GM23338 (cell line): ENCODE measurements around the gene TBKBP1. TPM values are rescaled to one million over a fixed set of nuclear protein-coding genes. Genes with fewer than 3 reads are reported as not detected.

Experiments used
- ATAC-seq: fragments of 200-7000 bp; cut with Tn5 transposase; 3 replicates; pipeline ENCODE4 v1.9.1; 2020
- DNase-seq: peaks from one replicate; pipeline ENCODE4 v3.0.0-alpha.2; 2015; ENCODE audit warnings: low spot score
- H2AFZ ChIP-seq: fragments of 200-600 bp; sonication (generic); 2 replicates; pipeline ENCODE4 v1.8.0; 2016; ENCODE audit warnings: antibody characterized with exemption, mild to moderate bottlenecking, moderate library complexity
- H3F3A ChIP-seq: fragments of 200-600 bp; sonication (generic); replicated peaks from 2 replicates; pipeline ENCODE4 v1.8.0; 2017; ENCODE audit warnings: antibody characterized with exemption, mixed run types, low read depth
- H3K27ac ChIP-seq: fragments of 200-600 bp; sonication (generic); 2 replicates; pipeline ENCODE4 v1.6.1; 2016; ENCODE audit warnings: low read depth
- H3K27me3 ChIP-seq: fragments of 200-600 bp; sonication (generic); 2 replicates; pipeline ENCODE4 v1.8.0; 2016; ENCODE audit warnings: mild to moderate bottlenecking, mixed run types, moderate library complexity; ENCODE audit not compliant: insufficient read depth
- H3K36me3 ChIP-seq: fragments of 200-600 bp; sonication (generic); 2 replicates; pipeline ENCODE4 v1.8.0; 2016; ENCODE audit warnings: mild to moderate bottlenecking; ENCODE audit not compliant: insufficient read depth
- H3K4me1 ChIP-seq: fragments of 200-600 bp; sonication (generic); 2 replicates; pipeline ENCODE4 v1.8.0; 2016; ENCODE audit warnings: mild to moderate bottlenecking, moderate library complexity; ENCODE audit not compliant: insufficient read depth
- H3K4me2 ChIP-seq: fragments of 200-600 bp; sonication (generic); 2 replicates; pipeline ENCODE4 v1.7.1; 2017; ENCODE audit warnings: mixed run types
- H3K4me3 ChIP-seq: fragments of 200-600 bp; sonication (generic); 2 replicates; pipeline ENCODE4 v1.6.1; 2016; ENCODE audit warnings: mixed run types
- H3K79me2 ChIP-seq: fragments of 200-600 bp; sonication (generic); replicated peaks from 2 replicates; pipeline ENCODE4 v1.8.0; 2017; ENCODE audit warnings: mild to moderate bottlenecking; ENCODE audit not compliant: insufficient read depth
- H3K9me2 ChIP-seq: fragments of 200-600 bp; sonication (generic); 2 replicates; pipeline ENCODE4 v1.8.0; 2017; ENCODE audit not compliant: insufficient read depth
- H4K20me1 ChIP-seq: fragments of 200-600 bp; sonication (generic); replicated peaks from 2 replicates; pipeline ENCODE4 v1.8.0; 2017; ENCODE audit warnings: mild to moderate bottlenecking; ENCODE audit not compliant: insufficient read depth
- H3K27ac Mint-ChIP-seq: 2 replicates; pipeline ENCODE4 v1.8.0; 2020; ENCODE audit warnings: inconsistent platforms, mild to moderate bottlenecking, moderate library complexity, mixed read lengths
- H3K27me3 Mint-ChIP-seq: 3 replicates; pipeline ENCODE4 v1.8.0; 2022; ENCODE audit warnings: low read depth, mild to moderate bottlenecking, moderate library complexity, mixed read lengths, inconsistent platforms; ENCODE audit not compliant: insufficient read depth, poor library complexity
- H3K36me3 Mint-ChIP-seq: 3 replicates; pipeline ENCODE4 v1.8.0; 2021; ENCODE audit warnings: low read depth, mild to moderate bottlenecking, inconsistent platforms, moderate library complexity, mixed read lengths
- H3K4me1 Mint-ChIP-seq: 3 replicates; pipeline ENCODE4 v1.8.0; 2020; ENCODE audit warnings: mild to moderate bottlenecking, inconsistent platforms, mixed read lengths
- H3K4me3 Mint-ChIP-seq: 3 replicates; pipeline ENCODE4 v1.8.0; 2021; ENCODE audit warnings: moderate library complexity, mild to moderate bottlenecking, inconsistent platforms, mixed read lengths
- H3K9me3 Mint-ChIP-seq: 3 replicates; pipeline ENCODE4 v1.8.0; 2020; ENCODE audit warnings: moderate library complexity, mild to moderate bottlenecking, inconsistent platforms, mixed read lengths
- CREB1 ChIP-seq: fragments of 250-450 bp; sonication (Bioruptor Pico); IDR thresholded peaks from 2 replicates; pipeline ENCODE4 v1.5.0; 2020; ENCODE audit warnings: low read depth, mild to moderate bottlenecking, moderate library complexity
- ETS1 ChIP-seq: IDR thresholded peaks from 2 replicates; pipeline ENCODE4 v1.6.1; 2016; ENCODE audit warnings: antibody characterized with exemption
- EZH2 ChIP-seq: fragments of 200-600 bp; sonication (generic); IDR thresholded peaks from one replicate; pipeline ENCODE4 v1.8.0; 2017; ENCODE audit warnings: antibody characterized with exemption, mild to moderate bottlenecking, low read depth; ENCODE audit not compliant: unreplicated experiment
- EZH2phosphoT487 ChIP-seq: fragments of 200-600 bp; sonication (generic); IDR thresholded peaks from one replicate; pipeline ENCODE4 v1.8.1; 2018; ENCODE audit warnings: antibody characterized with exemption; ENCODE audit not compliant: unreplicated experiment
- JUNB ChIP-seq: IDR thresholded peaks from one replicate; pipeline ENCODE4 v1.6.1; 2016; ENCODE audit warnings: antibody characterized with exemption; ENCODE audit not compliant: unreplicated experiment
- NANOG ChIP-seq: IDR thresholded peaks from 2 replicates; pipeline ENCODE4 v1.6.1; 2016; ENCODE audit warnings: antibody characterized with exemption, borderline replicate concordance
- POLR2AphosphoS5 ChIP-seq: IDR thresholded peaks from 2 replicates; pipeline ENCODE4 v1.6.1; 2016; ENCODE audit warnings: antibody characterized with exemption, low read depth
- REST ChIP-seq: IDR thresholded peaks from one replicate; pipeline ENCODE4 v1.6.1; 2018; ENCODE audit warnings: antibody characterized with exemption; ENCODE audit not compliant: unreplicated experiment
- STAT1 ChIP-seq: IDR thresholded peaks from one replicate; pipeline ENCODE4 v1.6.1; 2016; ENCODE audit warnings: antibody characterized with exemption; ENCODE audit not compliant: unreplicated experiment
- ZNF114 ChIP-seq: fragments of 250-450 bp; sonication (Bioruptor Pico); IDR thresholded peaks from 2 replicates; pipeline ENCODE4 v1.5.0; 2020; ENCODE audit warnings: mild to moderate bottlenecking, moderate library complexity
- ZNF331 ChIP-seq: fragments of 250-450 bp; sonication (Bioruptor Pico); IDR thresholded peaks from 2 replicates; pipeline ENCODE4 v1.5.0; 2020; ENCODE audit warnings: low read depth, mild to moderate bottlenecking, moderate library complexity
- polyA plus RNA-seq: library from polyadenylated mRNA; unstranded; fragments of >200 nt; fragmentation: Nextera tagmentation; extraction: Ambion mirVana; gene quantifications from 2 replicates; pipeline ENCODE4 v1.2.1, GENCODE V29; 2016
- total RNA-seq: library from RNA; depleted of rRNA; stranded (reverse); fragments of >200 nt; shearing (Covaris generic); gene quantifications from 2 replicates; pipeline ENCODE4 v1.2.3, GENCODE V29; 2014

TBKBP1 gene
- total and polyA plus RNA-seq, 2 experiments from 2014 or later, result 2.5 to 12.1 TPM

GRCh38 chr17:47649972-47650524, 43.9 kb upstream of the TBKBP1 start (continued):
- TF ChIP-seq ZNF114 (CRISPR knock-in tag) (no peak), CREB1 (CRISPR knock-in tag) (no peak), EZH2phosphoT487 (no peak)

- peak; percentile 61 for ATAC-seq
- Histone ChIP-seq H3F3A (peaks cover 36% of the 10 kb centered on the region), H3K36me3 (peaks cover 46% of the 10 kb centered on the region), H3K79me2 (peaks cover 69% of the 10 kb centered on the region), H3K4me2 (peak overlapping the region; percentile 99), H3K27me3 (no peaks in the 10 kb centered on the region), H3K4me3 (peak overlapping the region; percentile 96), H3K4me1 (peaks cover 19% of the 10 kb centered on the region), H4K20me1 (peaks cover 45% of the 10 kb centered on the region), H3K9me2 (no peaks in the 10 kb centered on the region), H3K27ac (peak overlapping the region; percentile 99), H2AFZ (no peak overlapping the region)
- peaks cover 56% of the 10 kb centered on the region for H3K36me3 Mint-ChIP-seq
- H3K4me3 Mint-ChIP-seq, result peak overlapping the region; percentile 92
- peaks cover 26% of the 10 kb centered on the region for H3K4me1 Mint-ChIP-seq
- TF ChIP-seq CREB1 (CRISPR knock-in tag), result peak; percentile 70
- TF ChIP-seq JUNB, result no peak
- no peak for TF ChIP-seq ZNF114 (CRISPR knock-in tag)
- no peak for TF ChIP-seq REST
- 0 out of 2 replicates have a peak, but pooled peaks have one; percentile 35 for TF ChIP-seq POLR2AphosphoS5
- H3K27ac Mint-ChIP-seq, result peak overlapping the region; percentile 96
- peak; percentile 99 for DNase-seq
- H3K9me3 Mint-ChIP-seq, result no peaks in the 10 kb centered on the region; the same call in 2 of the 3 replicates
- peaks cover 16% of the 10 kb centered on the region for H3K27me3 Mint-ChIP-seq
Measured at GRCh38 chr17:47650525-47651522, 43.1 kb upstream of the TBKBP1 start.

- H3K79me2 ChIP-seq, result peaks cover 78% of the 10 kb centered on the region
- no peaks in the 10 kb centered on the region for H3K9me2 ChIP-seq
- peak overlapping the region; percentile 23 for H3K27ac ChIP-seq
- DNase-seq (no peak), ATAC-seq (no peak)
- peaks cover 19% of the 10 kb centered on the region for H3K4me1 ChIP-seq
- peaks cover 26% of the 10 kb centered on the region for H3K4me1 Mint-ChIP-seq
- H3K4me2 ChIP-seq, result peak overlapping the region; percentile 99
- H3K9me3 Mint-ChIP-seq, result no peaks in the 10 kb centered on the region; the same call in 2 of the 3 replicates
- H3K27ac Mint-ChIP-seq, result peak overlapping the region; percentile 68
- H3F3A ChIP-seq, result peaks cover 39% of the 10 kb centered on the region
- peaks cover 54% of the 10 kb centered on the region for H4K20me1 ChIP-seq
- H3K36me3 ChIP-seq, result peaks cover 53% of the 10 kb centered on the region
- H3K27me3 ChIP-seq, result no peaks in the 10 kb centered on the region
- peak overlapping the region; percentile 92 for H3K4me3 Mint-ChIP-seq
- H3K4me3 ChIP-seq, result peak overlapping the region; percentile 96
- peaks cover 64% of the 10 kb centered on the region for H3K36me3 Mint-ChIP-seq
- peaks cover 16% of the 10 kb centered on the region for H3K27me3 Mint-ChIP-seq
- H2AFZ ChIP-seq, result no peak overlapping the region
- no peak for TF ChIP-seq EZH2phosphoT487
- TF ChIP-seq JUNB, result no peak
- no peak for TF ChIP-seq REST
- no peak for TF ChIP-seq NANOG
- no peak for TF ChIP-seq EZH2
- no peak for TF ChIP-seq POLR2AphosphoS5
- no peak for TF ChIP-seq ETS1
- TF ChIP-seq ZNF331 (CRISPR knock-in tag), result no peak
- TF ChIP-seq STAT1, result no peak
- no peak for TF ChIP-seq CREB1 (CRISPR knock-in tag)
- TF ChIP-seq ZNF114 (CRISPR knock-in tag), result no peak
Measured at GRCh38 chr17:47651704-47652103, 42.3 kb upstream of the TBKBP1 start.
